H9 (cell line): ENCODE results near the gene OR51M1. TPM values are rescaled to one million over a fixed set of nuclear protein-coding genes. Genes with fewer than 3 reads are reported as not detected.

ENCODE experiments used
- DNase-seq: peaks from one replicate; pipeline ENCODE4 v3.0.0-alpha.2; 2017
- H2AFZ ChIP-seq: one replicate; pipeline ENCODE4 v1.6.1; 2013; ENCODE audit warnings: mild to moderate bottlenecking, low read length, control low read depth, moderate library complexity
- H2AK5ac ChIP-seq: 2 replicates; pipeline ENCODE4 v1.6.1; 2013; ENCODE audit warnings: low read length, control low read depth, mixed read lengths; ENCODE audit not compliant: insufficient read length
- H2BK120ac ChIP-seq: one replicate; pipeline ENCODE4 v1.6.1; 2013; ENCODE audit warnings: low read depth, mild to moderate bottlenecking, low read length, control low read depth, inconsistent platforms; ENCODE audit not compliant: poor library complexity, severe bottlenecking
- H2BK12ac ChIP-seq: 2 replicates; pipeline ENCODE4 v1.6.1; 2013; ENCODE audit warnings: low read length, control low read depth, mixed read lengths, low read depth; ENCODE audit not compliant: insufficient read length
- H2BK15ac ChIP-seq: 2 replicates; pipeline ENCODE4 v1.6.1; 2013; ENCODE audit warnings: low read depth, low read length, control low read depth
- H2BK20ac ChIP-seq: one replicate; pipeline ENCODE4 v1.6.1; 2013; ENCODE audit warnings: low read depth, mild to moderate bottlenecking, low read length, control low read depth, inconsistent platforms; ENCODE audit not compliant: poor library complexity, severe bottlenecking
- H2BK5ac ChIP-seq: 2 replicates; pipeline ENCODE4 v1.6.1; 2013; ENCODE audit warnings: low read length, control low read depth, mixed read lengths; ENCODE audit not compliant: insufficient read length
- H3K14ac ChIP-seq: 2 replicates; pipeline ENCODE4 v1.6.1; 2013; ENCODE audit warnings: low read length, control low read depth; ENCODE audit not compliant: insufficient read depth
- H3K18ac ChIP-seq: 2 replicates; pipeline ENCODE4 v1.6.1; 2013; ENCODE audit warnings: low read depth, mild to moderate bottlenecking, mixed read lengths, low read length, control low read depth; ENCODE audit not compliant: insufficient read length
- H3K23ac ChIP-seq: 2 replicates; pipeline ENCODE4 v1.6.1; 2013; ENCODE audit warnings: low read length, control low read depth, mixed read lengths, low read depth; ENCODE audit not compliant: insufficient read length
- H3K23me2 ChIP-seq: 2 replicates; pipeline ENCODE4 v1.6.1; 2013; ENCODE audit warnings: low read depth, mild to moderate bottlenecking, mixed read lengths, low read length, control low read depth; ENCODE audit not compliant: insufficient read length, poor library complexity, severe bottlenecking
- H3K27ac ChIP-seq: 2 replicates; pipeline ENCODE4 v1.5.1; 2013; ENCODE audit warnings: low read length, control low read depth, mixed read lengths, low read depth; ENCODE audit not compliant: insufficient read length
- H3K27me3 ChIP-seq: 2 replicates; pipeline ENCODE4 v1.6.1; 2013; ENCODE audit warnings: low read length, control low read depth, inconsistent platforms; ENCODE audit not compliant: insufficient read depth
- H3K4ac ChIP-seq: 2 replicates; pipeline ENCODE4 v1.6.1; 2013; ENCODE audit warnings: low read depth, mild to moderate bottlenecking, control low read depth, inconsistent platforms, low read length, moderate library complexity
- H3K4me1 ChIP-seq: 2 replicates; pipeline ENCODE4 v1.6.1; 2013; ENCODE audit warnings: low read length, control low read depth, inconsistent platforms; ENCODE audit not compliant: insufficient read depth
- H3K4me2 ChIP-seq: 2 replicates; pipeline ENCODE4 v1.6.1; 2013; ENCODE audit warnings: low read length, control low read depth, mixed read lengths; ENCODE audit not compliant: insufficient read length, insufficient read depth
- H3K56ac ChIP-seq: 2 replicates; pipeline ENCODE4 v1.6.1; 2013; ENCODE audit warnings: low read depth, mild to moderate bottlenecking, mixed read lengths, low read length, control low read depth; ENCODE audit not compliant: insufficient read length
- H3K79me1 ChIP-seq: 2 replicates; pipeline ENCODE4 v1.6.1; 2013; ENCODE audit warnings: low read depth, mild to moderate bottlenecking, moderate library complexity, low read length, control low read depth, inconsistent platforms; ENCODE audit not compliant: insufficient read depth, poor library complexity, severe bottlenecking
- H3K79me2 ChIP-seq: 2 replicates; pipeline ENCODE4 v1.6.1; 2013; ENCODE audit warnings: low read length, control low read depth, inconsistent platforms; ENCODE audit not compliant: insufficient read depth
- H3K9ac ChIP-seq: 2 replicates; pipeline ENCODE4 v1.6.1; 2013; ENCODE audit warnings: low read length, control low read depth, mixed read lengths; ENCODE audit not compliant: insufficient read length; ENCODE audit errors: extremely low read depth
- H3K9me3 ChIP-seq: one replicate; pipeline ENCODE4 v1.6.1; 2013; ENCODE audit warnings: low read depth, low read length, inconsistent platforms; ENCODE audit not compliant: control insufficient read depth
- H3T11ph ChIP-seq: one replicate; pipeline ENCODE4 v1.6.1; 2013; ENCODE audit warnings: mild to moderate bottlenecking, low read length, control low read depth, inconsistent platforms
- H4K20me1 ChIP-seq: one replicate; pipeline ENCODE4 v1.6.1; 2013; ENCODE audit not compliant: control insufficient read depth, insufficient read length, insufficient read depth
- H4K5ac ChIP-seq: 2 replicates; pipeline ENCODE4 v1.6.1; 2013; ENCODE audit warnings: low read depth, mild to moderate bottlenecking, mixed read lengths, low read length, control low read depth; ENCODE audit not compliant: insufficient read length
- H4K8ac ChIP-seq: replicated peaks from 2 replicates; pipeline ENCODE4 v1.6.1; 2013; ENCODE audit warnings: low read length, control low read depth, mixed read lengths, low read depth; ENCODE audit not compliant: insufficient read length
- H4K91ac ChIP-seq: 2 replicates; pipeline ENCODE4 v1.6.1; 2013; ENCODE audit warnings: low read depth, mild to moderate bottlenecking, moderate library complexity, mixed read lengths, low read length, control low read depth; ENCODE audit not compliant: insufficient read length
- H3K27ac Mint-ChIP-seq, 3 experiments: 2 replicates in 2 of 3; 3 replicates in 1 of 3; pipeline ENCODE4 v1.8.0; 2020 to 2021; ENCODE audit warnings: mixed read lengths in 3 of 3, mild to moderate bottlenecking in 1 of 3, moderate library complexity in 1 of 3
- H3K27me3 Mint-ChIP-seq: 2 replicates; pipeline ENCODE4 v1.8.0; 2021; ENCODE audit warnings: low read depth, mild to moderate bottlenecking, moderate library complexity, mixed read lengths
- H3K36me3 Mint-ChIP-seq, 3 experiments: 2 replicates in 2 of 3; 3 replicates in 1 of 3; pipeline ENCODE4 v1.8.0; 2020 to 2021; ENCODE audit warnings: low read depth in 3 of 3, mixed read lengths in 3 of 3; ENCODE audit not compliant: insufficient read depth in 1 of 3
- H3K4me1 Mint-ChIP-seq, 2 experiments: 2 replicates each; pipeline ENCODE4 v1.8.0; 2020; ENCODE audit warnings: mixed read lengths in 2 of 2
- H3K4me3 Mint-ChIP-seq, 2 experiments: 2 replicates in 1 of 2; 3 replicates in 1 of 2; pipeline ENCODE4 v1.8.0; 2020 to 2021; ENCODE audit warnings: mild to moderate bottlenecking in 2 of 2, mixed read lengths in 2 of 2, moderate library complexity in 1 of 2
- H3K9me3 Mint-ChIP-seq, 2 experiments: 2 replicates in 1 of 2; 3 replicates in 1 of 2; pipeline ENCODE4 v1.8.0; 2020; ENCODE audit warnings: mild to moderate bottlenecking in 2 of 2, mixed read lengths in 2 of 2, moderate library complexity in 1 of 2
- WGBS: extraction: QIAGEN DNeasy Blood & Tissue Kit; methylation state at CpG from one replicate; pipeline ENCODE4 v1.1.7; 2013; ENCODE audit warnings: missing lambda C conversion rate, low lambda C conversion rate, mixed read lengths; ENCODE audit not compliant: insufficient read length; ENCODE audit errors: extremely low coverage; 5-methylcytosine and 5-hydroxymethylcytosine counted together
- total RNA-seq: library from RNA; stranded (reverse); gene quantifications from 2 replicates; pipeline ENCODE4 v1.2.1, GENCODE V29; 2021
- TF ChIP-seq, protein P1 (sequence below): fragments of 200-600 bp; sonication (generic); conservative IDR thresholded peaks from 3 replicates; pipeline ENCODE4 v1.8.0; 2021; ENCODE audit warnings: antibody characterized with exemption, mild to moderate bottlenecking

Gene OR51M1
- total RNA-seq, 1 experiment from 2014 or later = not detected

DNA sequence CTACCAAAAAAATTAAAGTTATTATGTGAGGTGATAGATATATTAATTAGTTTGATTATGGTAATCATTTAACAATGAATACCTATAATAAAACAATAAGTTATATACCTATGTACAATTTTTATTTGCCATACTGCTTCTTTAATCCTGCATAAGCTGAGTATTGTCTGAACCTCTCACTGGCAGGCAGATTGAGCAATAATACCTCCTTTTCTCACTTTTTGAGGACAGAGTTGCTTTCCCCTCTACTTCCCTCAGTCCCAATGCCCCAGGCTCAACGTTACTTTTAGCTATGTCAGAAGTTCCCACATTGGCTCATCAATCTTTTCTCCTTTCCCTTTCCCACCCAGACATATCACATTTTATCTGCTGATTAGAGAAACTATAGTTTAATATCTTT is 34.1 kb upstream of the OR51M1 start:
- no peaks in the 10 kb centered on the region for H3K9me3 ChIP-seq
- no peak overlapping the region for H2BK20ac ChIP-seq
- H3K23me2 ChIP-seq = no peaks in the 10 kb centered on the region
- H4K5ac ChIP-seq = no peak overlapping the region
- no peak overlapping the region for H3K9ac ChIP-seq
- H3K36me3 Mint-ChIP-seq = no peaks in the 10 kb centered on the region
- peaks cover 14 to 15% of the 10 kb centered on the region in 2 experiments for H3K4me1 Mint-ChIP-seq
- no peak overlapping the region for H3K14ac ChIP-seq
- H2AK5ac ChIP-seq = no peak overlapping the region
- no peaks in the 10 kb centered on the region for H3K9me3 Mint-ChIP-seq
- H3K4ac ChIP-seq = no peak overlapping the region
- H3K79me2 ChIP-seq = no peaks in the 10 kb centered on the region
- no peak for DNase-seq
- H3K27ac ChIP-seq = no peak overlapping the region
- TF ChIP-seq, protein P1, sequence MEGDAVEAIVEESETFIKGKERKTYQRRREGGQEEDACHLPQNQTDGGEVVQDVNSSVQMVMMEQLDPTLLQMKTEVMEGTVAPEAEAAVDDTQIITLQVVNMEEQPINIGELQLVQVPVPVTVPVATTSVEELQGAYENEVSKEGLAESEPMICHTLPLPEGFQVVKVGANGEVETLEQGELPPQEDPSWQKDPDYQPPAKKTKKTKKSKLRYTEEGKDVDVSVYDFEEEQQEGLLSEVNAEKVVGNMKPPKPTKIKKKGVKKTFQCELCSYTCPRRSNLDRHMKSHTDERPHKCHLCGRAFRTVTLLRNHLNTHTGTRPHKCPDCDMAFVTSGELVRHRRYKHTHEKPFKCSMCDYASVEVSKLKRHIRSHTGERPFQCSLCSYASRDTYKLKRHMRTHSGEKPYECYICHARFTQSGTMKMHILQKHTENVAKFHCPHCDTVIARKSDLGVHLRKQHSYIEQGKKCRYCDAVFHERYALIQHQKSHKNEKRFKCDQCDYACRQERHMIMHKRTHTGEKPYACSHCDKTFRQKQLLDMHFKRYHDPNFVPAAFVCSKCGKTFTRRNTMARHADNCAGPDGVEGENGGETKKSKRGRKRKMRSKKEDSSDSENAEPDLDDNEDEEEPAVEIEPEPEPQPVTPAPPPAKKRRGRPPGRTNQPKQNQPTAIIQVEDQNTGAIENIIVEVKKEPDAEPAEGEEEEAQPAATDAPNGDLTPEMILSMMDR = no peak
- H2BK15ac ChIP-seq = no peak overlapping the region
- H3K4me3 Mint-ChIP-seq = no peak overlapping the region; a peak in 1 of 5 replicates
- H4K20me1 ChIP-seq = no peaks in the 10 kb centered on the region
- no peak overlapping the region for H3K4me2 ChIP-seq
- H2BK12ac ChIP-seq = no peak overlapping the region
- H3K18ac ChIP-seq = no peak overlapping the region
- H3K23ac ChIP-seq = no peak overlapping the region
- no peak overlapping the region for H2AFZ ChIP-seq
- H3K27ac Mint-ChIP-seq = no peak overlapping the region
- no peak overlapping the region for H4K91ac ChIP-seq
- no peak overlapping the region for H4K8ac ChIP-seq
- no peak overlapping the region for H2BK5ac ChIP-seq
- no peak overlapping the region for H3T11ph ChIP-seq
- peaks cover 7% of the 10 kb centered on the region; the same call in 1 of the 2 replicates for H3K4me1 ChIP-seq
- H3K79me1 ChIP-seq = no peaks in the 10 kb centered on the region
- no peaks in the 10 kb centered on the region for H3K27me3 ChIP-seq
- no peak overlapping the region for H2BK120ac ChIP-seq
- H3K27me3 Mint-ChIP-seq = no peaks in the 10 kb centered on the region
- no peak overlapping the region for H3K56ac ChIP-seq
- no CpG with 5 or more reads among the region's 1 CpG for WGBS
